WERI-Rb-1 (cell line): ENCODE data around the gene ARHGEF3.

Experiments
- DNase-seq: peaks from one replicate; pipeline ENCODE4 v3.0.0-alpha.2; 2020
- H3K27ac ChIP-seq: fragments of 250-450 bp; sonication (Bioruptor Pico); 2 replicates; pipeline ENCODE4 v1.5.1; 2020; ENCODE audit warnings: mild to moderate bottlenecking, moderate library complexity
- H3K27me3 ChIP-seq: fragments of 250-450 bp; sonication (Bioruptor Pico); 2 replicates; pipeline ENCODE4 v1.5.1; 2021; ENCODE audit warnings: mild to moderate bottlenecking, low read depth, moderate library complexity; ENCODE audit not compliant: insufficient read depth, severe bottlenecking
- H3K36me3 ChIP-seq: fragments of 250-450 bp; sonication (Bioruptor Pico); 2 replicates; pipeline ENCODE4 v1.5.1; 2020; ENCODE audit warnings: mild to moderate bottlenecking, moderate library complexity
- H3K4me3 ChIP-seq: 2 replicates; pipeline ENCODE4 v1.5.1; 2011; ENCODE audit warnings: low read depth, mild to moderate bottlenecking, control low read depth, low read length
- H3K9me3 ChIP-seq: fragments of 250-450 bp; sonication (Bioruptor Pico); 2 replicates; pipeline ENCODE4 v1.5.1; 2021; ENCODE audit warnings: mild to moderate bottlenecking, moderate library complexity; ENCODE audit not compliant: severe bottlenecking
- TF ChIP-seq, protein P1 (sequence below): IDR thresholded peaks from 2 replicates; pipeline ENCODE4 v1.5.1; 2011; ENCODE audit warnings: low read depth, mild to moderate bottlenecking, control low read depth, inconsistent platforms, low read length

Gene ARHGEF3

DNA sequence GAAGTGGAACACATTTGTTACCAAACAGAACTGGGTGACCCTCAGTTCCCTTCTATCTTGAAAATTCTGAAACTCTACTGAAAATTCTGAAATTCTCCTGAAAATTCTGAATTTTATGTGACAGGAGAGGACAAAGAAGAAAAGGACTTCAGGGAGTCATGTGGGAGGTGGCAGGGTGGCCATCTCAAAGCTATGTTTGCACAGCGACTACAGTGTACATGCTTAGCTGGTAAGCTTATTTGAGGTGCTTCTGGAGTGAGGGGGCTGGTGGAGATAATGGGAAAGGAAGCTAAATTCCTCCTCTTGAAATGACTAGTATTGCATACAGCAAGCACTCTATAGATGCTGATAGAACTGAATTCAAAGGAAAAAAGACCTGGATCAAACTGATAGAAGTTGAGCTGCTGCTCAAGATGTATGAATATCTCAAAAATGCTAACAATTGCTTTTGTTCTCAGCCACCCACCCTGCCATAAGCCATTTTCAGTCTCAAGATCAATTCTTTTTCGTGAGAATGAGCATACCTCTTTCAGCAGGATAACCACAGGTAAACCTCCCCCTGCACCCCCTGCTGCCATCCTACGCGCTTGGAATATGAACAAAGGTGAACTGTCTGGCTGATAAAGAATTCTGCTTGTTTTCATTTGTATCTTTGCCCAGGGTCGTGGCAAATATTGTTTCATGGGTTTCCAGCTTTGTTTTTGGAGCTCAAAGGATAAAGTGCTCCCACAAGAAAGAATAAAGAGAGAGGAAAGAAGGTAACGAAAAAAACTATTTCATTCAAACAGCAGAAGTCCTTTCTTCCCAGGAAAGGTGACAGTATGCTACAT lies 16.6 kb upstream of the ARHGEF3 start:
- DNase-seq = no peak
- Histone ChIP-seq H3K36me3 (no peaks in the 10 kb centered on the region), H3K27me3 (no peaks in the 10 kb centered on the region), H3K9me3 (no peaks in the 10 kb centered on the region), H3K27ac (no peak overlapping the region), H3K4me3 (no peak overlapping the region)
- TF ChIP-seq, protein P1, sequence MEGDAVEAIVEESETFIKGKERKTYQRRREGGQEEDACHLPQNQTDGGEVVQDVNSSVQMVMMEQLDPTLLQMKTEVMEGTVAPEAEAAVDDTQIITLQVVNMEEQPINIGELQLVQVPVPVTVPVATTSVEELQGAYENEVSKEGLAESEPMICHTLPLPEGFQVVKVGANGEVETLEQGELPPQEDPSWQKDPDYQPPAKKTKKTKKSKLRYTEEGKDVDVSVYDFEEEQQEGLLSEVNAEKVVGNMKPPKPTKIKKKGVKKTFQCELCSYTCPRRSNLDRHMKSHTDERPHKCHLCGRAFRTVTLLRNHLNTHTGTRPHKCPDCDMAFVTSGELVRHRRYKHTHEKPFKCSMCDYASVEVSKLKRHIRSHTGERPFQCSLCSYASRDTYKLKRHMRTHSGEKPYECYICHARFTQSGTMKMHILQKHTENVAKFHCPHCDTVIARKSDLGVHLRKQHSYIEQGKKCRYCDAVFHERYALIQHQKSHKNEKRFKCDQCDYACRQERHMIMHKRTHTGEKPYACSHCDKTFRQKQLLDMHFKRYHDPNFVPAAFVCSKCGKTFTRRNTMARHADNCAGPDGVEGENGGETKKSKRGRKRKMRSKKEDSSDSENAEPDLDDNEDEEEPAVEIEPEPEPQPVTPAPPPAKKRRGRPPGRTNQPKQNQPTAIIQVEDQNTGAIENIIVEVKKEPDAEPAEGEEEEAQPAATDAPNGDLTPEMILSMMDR = no peak

DNA sequence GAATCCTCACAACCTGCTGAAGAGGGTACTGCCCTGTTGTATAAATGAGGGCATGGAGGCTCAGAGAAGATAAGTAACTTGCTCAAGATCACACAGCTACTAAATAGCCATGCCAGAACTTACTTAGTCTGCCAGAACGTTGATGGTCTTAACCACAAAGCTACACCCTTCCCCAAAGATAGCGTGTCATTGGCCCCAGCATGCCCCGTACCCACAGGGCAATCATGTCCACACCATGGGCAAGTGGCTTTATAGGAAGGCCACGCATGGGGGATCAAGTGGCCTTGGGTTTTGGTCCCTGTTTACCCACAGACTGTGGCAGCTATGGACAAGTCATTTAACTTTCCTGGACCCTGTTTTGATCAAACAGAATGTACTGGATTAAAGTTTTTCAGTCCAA lies 15.9 kb upstream of the ARHGEF3 start:
- Histone ChIP-seq H3K27me3 (no peaks in the 10 kb centered on the region), H3K27ac (no peak overlapping the region), H3K36me3 (no peaks in the 10 kb centered on the region), H3K9me3 (no peaks in the 10 kb centered on the region), H3K4me3 (no peak overlapping the region)
- TF ChIP-seq, protein P1 = no peak
- no peak for DNase-seq

DNA sequence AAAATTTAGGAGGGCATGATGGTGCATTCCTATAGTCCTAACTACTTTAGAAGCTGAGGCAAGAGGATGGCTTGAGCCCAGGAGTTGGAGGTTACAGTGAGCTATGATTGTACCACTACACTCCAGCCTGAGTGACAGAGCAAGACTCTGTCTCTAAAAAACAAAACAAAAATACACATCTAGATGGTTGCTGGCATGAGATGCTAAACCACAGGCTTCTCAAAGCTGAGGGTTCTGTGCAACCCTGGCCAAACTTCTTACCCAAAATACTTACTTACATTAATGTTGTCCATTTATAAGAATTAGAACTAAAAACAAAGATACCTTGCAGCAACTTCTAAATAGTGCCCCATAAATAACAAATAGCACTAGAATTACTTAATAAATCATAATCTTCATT lies 14.3 kb upstream of the ARHGEF3 start:
- Histone ChIP-seq H3K27me3 (no peaks in the 10 kb centered on the region), H3K27ac (no peak overlapping the region), H3K9me3 (no peaks in the 10 kb centered on the region), H3K4me3 (no peak overlapping the region), H3K36me3 (no peaks in the 10 kb centered on the region)
- TF ChIP-seq, protein P1 = no peak
- DNase-seq = no peak

DNA sequence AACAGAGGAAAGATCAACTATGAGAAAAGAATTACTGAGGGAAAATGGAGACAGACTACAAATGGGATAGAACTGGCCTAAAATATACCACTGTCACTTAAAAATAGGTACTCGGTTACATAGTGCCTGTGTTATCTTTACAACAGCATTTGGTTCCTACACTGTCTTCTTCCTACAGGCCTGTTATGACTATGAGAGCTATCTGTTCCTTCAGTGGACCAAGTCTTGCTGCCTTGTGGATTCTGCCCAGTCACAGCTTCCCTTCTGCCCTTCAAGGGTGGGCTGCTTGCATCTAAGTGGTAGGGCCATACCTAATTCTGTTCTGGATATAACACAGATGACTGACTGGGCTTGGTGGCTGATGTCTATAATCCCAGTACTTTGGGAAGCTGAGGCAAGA lies 13.8 kb upstream of the ARHGEF3 start:
- H3K4me3 ChIP-seq = no peak overlapping the region
- no peaks in the 10 kb centered on the region for H3K36me3 ChIP-seq
- H3K27ac ChIP-seq = no peak overlapping the region
- H3K27me3 ChIP-seq = no peaks in the 10 kb centered on the region
- no peak for DNase-seq
- H3K9me3 ChIP-seq = no peaks in the 10 kb centered on the region
- TF ChIP-seq, protein P1 = no peak

DNA sequence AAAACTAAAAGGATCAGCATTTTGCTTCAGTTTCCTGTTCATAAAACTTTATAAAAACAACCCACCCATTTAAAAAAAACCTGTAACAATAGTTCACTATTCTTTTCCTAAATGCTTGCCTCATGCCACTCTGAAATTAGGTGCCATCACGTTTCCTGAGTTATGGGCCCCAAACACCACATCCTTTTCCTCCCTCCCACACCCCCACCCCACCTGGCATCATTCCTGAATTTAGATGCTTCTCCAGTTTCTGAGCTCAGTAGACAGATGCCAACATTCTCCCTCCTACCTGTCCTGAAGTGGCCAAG lies 11.9 kb upstream of the ARHGEF3 start:
- no peak overlapping the region for H3K27ac ChIP-seq

More for the DNA sequence above, 11.9 kb upstream of the ARHGEF3 start:
- Histone ChIP-seq H3K27me3 (no peaks in the 10 kb centered on the region), H3K9me3 (no peaks in the 10 kb centered on the region), H3K36me3 (no peaks in the 10 kb centered on the region), H3K4me3 (no peak overlapping the region)
- DNase-seq = no peak
- TF ChIP-seq, protein P1 = no peak
